Neural cell (in vitro differentiated cells): ENCODE measurements around the gene GLRX. TPM values are rescaled to one million over a fixed set of nuclear protein-coding genes. Genes with fewer than 3 reads are reported as not detected.

Source experiments
- H2AFZ ChIP-seq: fragments of 200-600, 300-800 bp; sonication (generic), shearing (Covaris generic); 2 replicates; pipeline ENCODE4 v1.6.0; 2014; ENCODE audit warnings: low read depth, mild to moderate bottlenecking, antibody characterized with exemption, low read length, moderate library complexity
- H3F3A ChIP-seq: fragments of 200-600 bp; shearing (Covaris generic); 2 replicates; pipeline ENCODE4 v1.6.1; 2016; ENCODE audit warnings: mild to moderate bottlenecking, moderate library complexity, mixed read lengths, antibody characterized with exemption, low read length; ENCODE audit not compliant: insufficient read depth, poor library complexity, severe bottlenecking
- H3K27ac ChIP-seq: fragments of 200-600, 300-800 bp; sonication (generic), shearing (Covaris generic); 2 replicates; pipeline ENCODE4 v1.5.1; 2014; ENCODE audit warnings: mild to moderate bottlenecking, low read length, moderate library complexity
- H3K27me3 ChIP-seq: fragments of 300-800, 200-600 bp; sonication (generic), shearing (Covaris generic); 2 replicates; pipeline ENCODE4 v1.6.0; 2014; ENCODE audit warnings: mild to moderate bottlenecking, low read depth, low read length, moderate library complexity; ENCODE audit not compliant: insufficient read depth
- H3K36me3 ChIP-seq: fragments of 300-800, 200-600 bp; sonication (generic), shearing (Covaris generic); 2 replicates; pipeline ENCODE4 v1.5.1; 2014; ENCODE audit warnings: mild to moderate bottlenecking, antibody characterized with exemption, low read length, moderate library complexity; ENCODE audit not compliant: insufficient read depth
- H3K4me2 ChIP-seq: fragments of 300-800, 200-600 bp; sonication (generic), shearing (Covaris generic); 2 replicates; pipeline ENCODE4 v1.6.0; 2014; ENCODE audit warnings: mild to moderate bottlenecking, low read length
- H3K4me3 ChIP-seq: fragments of 300-800, 200-600 bp; sonication (generic), shearing (Covaris generic); 2 replicates; pipeline ENCODE4 v1.5.1; 2014; ENCODE audit warnings: mild to moderate bottlenecking, low read length, moderate library complexity
- H3K79me2 ChIP-seq: fragments of 200-600 bp; shearing (Covaris generic); replicated peaks from 2 replicates; pipeline ENCODE4 v1.6.0; 2014; ENCODE audit warnings: mild to moderate bottlenecking, low read length, moderate library complexity; ENCODE audit not compliant: insufficient read depth
- H3K9ac ChIP-seq: fragments of 300-800, 200-600 bp; sonication (generic), shearing (Covaris generic); 2 replicates; pipeline ENCODE4 v1.6.1; 2016; ENCODE audit warnings: mild to moderate bottlenecking, low read length, mixed read lengths
- H3K9me2 ChIP-seq: fragments of 200-600 bp; shearing (Covaris generic); 2 replicates; pipeline ENCODE4 v1.6.1; 2016; ENCODE audit warnings: mild to moderate bottlenecking, low read length, mixed read lengths; ENCODE audit not compliant: insufficient read depth
- H3K9me3 ChIP-seq: fragments of 200-600, 300-800 bp; sonication (generic), shearing (Covaris generic); 2 replicates; pipeline ENCODE4 v1.6.1; 2016; ENCODE audit warnings: mild to moderate bottlenecking, mixed run types, low read length, moderate library complexity, mixed read lengths
- H4K20me1 ChIP-seq: fragments of 200-600 bp; shearing (Covaris generic); 2 replicates; pipeline ENCODE4 v1.6.1; 2016; ENCODE audit warnings: mild to moderate bottlenecking, mixed run types; ENCODE audit not compliant: insufficient read depth
- CTCF ChIP-seq: fragments of 450-650 bp; IDR thresholded peaks from 2 replicates; pipeline ENCODE4 v1.5.1; 2014; ENCODE audit warnings: antibody characterized with exemption, mild to moderate bottlenecking, moderate library complexity; ENCODE audit not compliant: poor library complexity, severe bottlenecking
- EP300 ChIP-seq: fragments of 450-650 bp; conservative IDR thresholded peaks from 2 replicates; pipeline ENCODE4 v1.6.1; 2014; ENCODE audit warnings: antibody characterized with exemption, mild to moderate bottlenecking, moderate library complexity; ENCODE audit not compliant: poor library complexity, severe bottlenecking
- EZH2 ChIP-seq: fragments of 200-600, 300-800 bp; shearing (Covaris generic), sonication (generic); IDR thresholded peaks from 2 replicates; pipeline ENCODE4 v1.6.1; 2014; ENCODE audit warnings: antibody characterized with exemption, low read length, borderline replicate concordance, mild to moderate bottlenecking; ENCODE audit not compliant: insufficient read depth, poor library complexity, severe bottlenecking
- MXI1 ChIP-seq: fragments of 450-650 bp; conservative IDR thresholded peaks from 2 replicates; pipeline ENCODE4 v1.6.1; 2014; ENCODE audit warnings: antibody characterized with exemption, mild to moderate bottlenecking; ENCODE audit not compliant: poor library complexity, severe bottlenecking
- POLR2AphosphoS5 ChIP-seq: IDR thresholded peaks from 2 replicates; pipeline ENCODE4 v1.6.1; 2012
- RAD21 ChIP-seq: fragments of 450-650 bp; conservative IDR thresholded peaks from 2 replicates; pipeline ENCODE4 v1.6.1; 2014; ENCODE audit warnings: antibody characterized with exemption, mild to moderate bottlenecking, moderate library complexity
- SMC3 ChIP-seq: fragments of 450-650 bp; conservative IDR thresholded peaks from 2 replicates; pipeline ENCODE4 v1.6.1; 2014; ENCODE audit warnings: antibody characterized with exemption, mild to moderate bottlenecking, moderate library complexity; ENCODE audit not compliant: poor library complexity
- TAF1 ChIP-seq: IDR thresholded peaks from 2 replicates; pipeline ENCODE4 v1.6.1; 2012; ENCODE audit warnings: low read depth
- polyA plus RNA-seq: library from polyadenylated mRNA; depleted of rRNA; stranded (reverse); fragments of >200 nt; gene quantifications from 2 replicates; pipeline ENCODE4 v1.2.3, GENCODE V29; 2014
- TF ChIP-seq, protein P1 (sequence below): IDR thresholded peaks from 2 replicates; pipeline ENCODE4 v1.6.1; 2012; ENCODE audit warnings: borderline replicate concordance

GLRX gene
- polyA plus RNA-seq, 1 donor from 2014 or later: 54.0 TPM

DNA sequence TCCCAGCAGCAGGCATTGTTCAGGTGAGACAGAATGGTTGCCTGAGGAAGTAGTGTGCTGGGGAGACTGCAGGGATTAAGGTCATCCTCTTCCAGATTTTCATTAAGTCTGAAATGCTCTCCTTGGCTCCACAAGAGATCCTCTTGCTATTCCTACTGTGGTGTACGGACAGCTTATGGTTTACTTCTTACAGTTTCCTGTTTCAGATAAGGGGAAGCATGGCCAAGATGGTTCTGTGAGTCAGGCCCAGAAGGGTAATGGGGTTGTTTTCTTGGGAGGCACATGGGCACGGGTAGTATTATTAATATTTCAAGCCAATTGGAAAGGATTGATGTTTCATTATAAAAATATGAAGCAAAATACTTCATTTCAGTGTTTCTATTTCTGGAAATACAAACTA is 42.9 kb downstream of the GLRX start:
- no peak overlapping the region for H2AFZ ChIP-seq
- H3K36me3 ChIP-seq: no peaks in the 10 kb centered on the region
- H4K20me1 ChIP-seq: no peaks in the 10 kb centered on the region
- no peaks in the 10 kb centered on the region for H3F3A ChIP-seq
- no peaks in the 10 kb centered on the region for H3K79me2 ChIP-seq
- no peak overlapping the region for H3K9ac ChIP-seq
- TF ChIP-seq, protein P1, sequence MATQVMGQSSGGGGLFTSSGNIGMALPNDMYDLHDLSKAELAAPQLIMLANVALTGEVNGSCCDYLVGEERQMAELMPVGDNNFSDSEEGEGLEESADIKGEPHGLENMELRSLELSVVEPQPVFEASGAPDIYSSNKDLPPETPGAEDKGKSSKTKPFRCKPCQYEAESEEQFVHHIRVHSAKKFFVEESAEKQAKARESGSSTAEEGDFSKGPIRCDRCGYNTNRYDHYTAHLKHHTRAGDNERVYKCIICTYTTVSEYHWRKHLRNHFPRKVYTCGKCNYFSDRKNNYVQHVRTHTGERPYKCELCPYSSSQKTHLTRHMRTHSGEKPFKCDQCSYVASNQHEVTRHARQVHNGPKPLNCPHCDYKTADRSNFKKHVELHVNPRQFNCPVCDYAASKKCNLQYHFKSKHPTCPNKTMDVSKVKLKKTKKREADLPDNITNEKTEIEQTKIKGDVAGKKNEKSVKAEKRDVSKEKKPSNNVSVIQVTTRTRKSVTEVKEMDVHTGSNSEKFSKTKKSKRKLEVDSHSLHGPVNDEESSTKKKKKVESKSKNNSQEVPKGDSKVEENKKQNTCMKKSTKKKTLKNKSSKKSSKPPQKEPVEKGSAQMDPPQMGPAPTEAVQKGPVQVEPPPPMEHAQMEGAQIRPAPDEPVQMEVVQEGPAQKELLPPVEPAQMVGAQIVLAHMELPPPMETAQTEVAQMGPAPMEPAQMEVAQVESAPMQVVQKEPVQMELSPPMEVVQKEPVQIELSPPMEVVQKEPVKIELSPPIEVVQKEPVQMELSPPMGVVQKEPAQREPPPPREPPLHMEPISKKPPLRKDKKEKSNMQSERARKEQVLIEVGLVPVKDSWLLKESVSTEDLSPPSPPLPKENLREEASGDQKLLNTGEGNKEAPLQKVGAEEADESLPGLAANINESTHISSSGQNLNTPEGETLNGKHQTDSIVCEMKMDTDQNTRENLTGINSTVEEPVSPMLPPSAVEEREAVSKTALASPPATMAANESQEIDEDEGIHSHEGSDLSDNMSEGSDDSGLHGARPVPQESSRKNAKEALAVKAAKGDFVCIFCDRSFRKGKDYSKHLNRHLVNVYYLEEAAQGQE: no peak
- TF ChIP-seq MXI1: no peak
- TF ChIP-seq EZH2: no peak
- no peak for TF ChIP-seq CTCF
- no peak for TF ChIP-seq RAD21
- TF ChIP-seq TAF1: no peak
- TF ChIP-seq SMC3: no peak
- TF ChIP-seq POLR2AphosphoS5: no peak
- no peak for TF ChIP-seq EP300
- H3K9me3 ChIP-seq: no peaks in the 10 kb centered on the region
- no peak overlapping the region for H3K27ac ChIP-seq
- no peaks in the 10 kb centered on the region for H3K27me3 ChIP-seq
- H3K4me3 ChIP-seq: no peak overlapping the region
- H3K9me2 ChIP-seq: no peaks in the 10 kb centered on the region
- no peak overlapping the region for H3K4me2 ChIP-seq

- Histone ChIP-seq H3K9me2 (no peaks in the 10 kb centered on the region), H3K36me3 (no peaks in the 10 kb centered on the region), H3K27ac (no peak overlapping the region), H3F3A (no peaks in the 10 kb centered on the region), H4K20me1 (no peaks in the 10 kb centered on the region), H2AFZ (no peak overlapping the region), H3K9ac (no peak overlapping the region), H3K4me2 (no peak overlapping the region), H3K79me2 (no peaks in the 10 kb centered on the region), H3K4me3 (no peak overlapping the region), H3K9me3 (no peaks in the 10 kb centered on the region), H3K27me3 (no peaks in the 10 kb centered on the region)
- TF ChIP-seq CTCF (no peak), RAD21 (no peak), TAF1 (no peak), EZH2 (no peak), POLR2AphosphoS5 (no peak), SMC3 (no peak), MXI1 (no peak), EP300 (no peak)
- TF ChIP-seq, protein P1: no peak
Observed at GRCh38 chr5:95778713-95779436, 43.7 kb downstream of the GLRX start.
